Right ventricle myocardium inferior (tissue), 1 donor: Measurements from ENCODE around the gene DDX31. TPM values are rescaled to one million over a fixed set of nuclear protein-coding genes. Genes with fewer than 3 reads are reported as not detected.

Experiments
- ATAC-seq: fragments of 200-7000 bp; cut with Tn5 transposase; one replicate; pipeline ENCODE4 v1.9.1; 2020; ENCODE audit warnings: mild to moderate bottlenecking, moderate library complexity
- DNase-seq: peaks from one replicate; pipeline ENCODE4 v3.0.0; 2021; ENCODE audit errors: missing footprints
- intact Hi-C: fragments of 100-400 bp; cut with DNase I; formaldehyde crosslinking; loops from one replicate; pipeline ENCODE4 v1.11.0; 2022
- total RNA-seq: library from RNA; stranded (reverse); fragmentation: NEBNext Ultra II Directional; extraction: Animal tissue kit (Norgen Biotek cat#: 25700); gene quantifications from one replicate; pipeline ENCODE4 v1.2.1, GENCODE V29; 2021
- donor health status: DM: no; HTN: yes; CAD: no; lungs with severe emphysema.

Gene DDX31
- total RNA-seq, 1 donor from 2014 or later: 4.7 TPM

GRCh38 chr9:132679946-132680625 lies 10.3 kb upstream of the DDX31 start:
- DNase-seq: no peak

DNA sequence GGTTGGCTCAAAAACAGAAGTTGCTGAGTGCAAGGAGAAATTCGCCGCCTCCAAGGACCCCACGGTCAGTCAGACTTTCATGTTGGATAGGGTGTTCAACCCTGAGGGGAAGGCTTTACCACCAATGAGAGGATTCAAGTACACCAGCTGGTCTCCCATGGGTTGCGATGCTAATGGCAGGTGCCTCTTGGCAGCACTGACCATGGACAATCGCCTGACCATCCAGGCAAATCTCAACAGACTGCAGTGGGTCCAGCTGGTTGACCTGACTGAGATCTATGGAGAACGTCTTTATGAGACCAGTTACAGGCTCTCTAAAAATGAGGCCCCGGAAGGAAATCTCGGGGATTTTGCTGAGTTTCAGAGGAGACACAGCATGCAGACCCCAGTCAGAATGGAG lies 8.2 kb upstream of the DDX31 start:
- intact Hi-C loops: no loop called here
- ATAC-seq: no peak
- DNase-seq: no peak

More at GRCh38 chr9:132679946-132680625, 10.3 kb upstream of the DDX31 start:
- no peak for ATAC-seq
- intact Hi-C loops: no loop called here

DNA sequence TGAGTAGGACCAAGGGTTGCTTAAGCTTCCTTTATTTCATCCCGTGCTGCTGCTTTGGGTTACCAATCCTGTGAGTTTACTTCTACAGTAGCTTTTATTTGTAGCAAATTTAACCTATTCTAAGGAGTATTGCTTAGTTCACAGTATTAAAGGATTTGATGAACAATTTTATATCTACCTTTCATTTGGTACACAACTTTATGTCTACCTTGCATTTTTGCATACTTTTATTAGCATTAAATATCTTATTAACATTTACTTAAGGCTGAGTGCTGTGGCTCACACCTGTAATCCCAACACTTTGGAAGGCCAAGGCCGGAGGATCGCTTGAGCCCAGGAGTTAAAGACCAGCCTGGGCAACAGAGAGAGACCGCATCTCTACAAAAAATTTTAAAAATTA lies 4.7 kb upstream of the DDX31 start:
- DNase-seq (no peak), ATAC-seq (no peak)
- intact Hi-C loops: no loop called here

GRCh38 chr9:132673355-132673754 lies 3.6 kb upstream of the DDX31 start:
- no peak for ATAC-seq
- intact Hi-C loops: no loop called here

DNA sequence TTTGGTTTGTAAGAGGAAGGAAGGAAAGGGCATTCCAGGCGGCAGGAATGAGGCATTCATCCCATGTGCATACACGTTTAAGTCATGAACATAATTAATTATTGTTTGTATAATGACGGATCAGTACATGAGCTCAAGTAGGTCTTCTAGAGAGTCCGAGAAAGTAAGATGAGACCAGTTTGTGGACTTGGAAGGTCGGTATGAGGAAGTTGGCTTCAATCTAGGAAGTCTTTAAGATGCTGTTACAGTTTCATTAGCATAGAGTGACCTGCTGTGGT lies 2.6 kb upstream of the DDX31 start:
- intact Hi-C loops: no loop called here
- ATAC-seq: no peak
- no peak for DNase-seq

More at GRCh38 chr9:132673355-132673754, 3.6 kb upstream of the DDX31 start:
- no peak for DNase-seq

GRCh38 chr9:132671620-132672412 lies 2.0 kb upstream of the DDX31 start:
- intact Hi-C loops: no loop called here
- DNase-seq: no peak
- no peak for ATAC-seq

DNA sequence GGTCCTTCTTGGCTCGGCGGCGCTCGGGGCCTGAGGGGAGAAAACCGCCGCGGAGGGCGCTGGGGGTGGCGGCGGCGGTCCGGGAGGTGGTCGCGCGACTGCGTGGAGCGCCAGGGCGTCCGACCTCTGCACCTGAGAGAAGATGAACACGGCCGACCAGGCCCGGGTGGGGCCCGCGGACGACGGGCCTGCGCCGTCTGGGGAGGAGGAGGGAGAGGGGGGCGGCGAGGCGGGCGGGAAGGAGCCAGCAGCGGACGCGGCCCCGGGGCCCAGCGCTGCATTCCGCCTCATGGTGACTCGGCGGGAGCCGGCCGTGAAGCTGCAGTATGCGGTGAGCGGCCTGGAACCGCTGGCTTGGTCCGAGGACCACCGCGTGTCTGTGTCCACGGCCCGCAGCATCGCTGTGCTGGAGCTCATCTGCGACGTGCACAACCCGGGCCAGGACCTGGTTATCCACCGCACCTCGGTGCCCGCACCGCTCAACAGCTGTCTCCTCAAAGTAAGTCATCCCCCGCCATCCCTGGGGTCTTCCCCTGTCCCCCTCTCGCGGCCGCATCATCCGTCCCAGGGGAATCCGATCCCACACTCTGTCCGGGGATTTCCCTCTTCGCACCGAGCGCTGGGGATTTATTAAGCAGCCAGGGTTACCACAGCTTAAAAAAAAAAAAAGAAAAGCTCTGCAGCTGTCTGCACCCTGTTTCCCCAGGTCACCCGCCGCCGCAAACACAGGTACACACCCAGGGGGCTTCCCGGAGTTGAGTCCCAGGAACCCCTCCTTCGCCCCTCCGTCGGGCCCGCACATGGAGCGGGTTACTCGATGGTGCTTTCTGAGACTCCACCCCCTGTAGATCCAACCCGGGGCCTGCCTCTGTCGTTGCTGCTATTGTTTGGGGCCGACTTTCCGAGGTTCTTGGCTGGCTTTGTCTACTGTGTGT lies 941 bp upstream of the DDX31 start, which contains the start of gene GTF3C4:
Gene GTF3C4, plus strand, starts transcription at position 8 of the 935 bp plus-strand sequence. Its CDS starts 135 bp downstream, at position 143.
- peak; percentile 88 for ATAC-seq
- DNase-seq: no peak
- intact Hi-C loops: no loop called here

- DNase-seq (no peak), ATAC-seq (peak; percentile 42)
- intact Hi-C loops: loop anchor here (1.0 kb wide), 1 partner anchor 131 kb away; no protein-coding TSS in a partner anchor
Measured at GRCh38 chr9:132669319-132669697, 475 bp downstream of the DDX31 start.

DNA sequence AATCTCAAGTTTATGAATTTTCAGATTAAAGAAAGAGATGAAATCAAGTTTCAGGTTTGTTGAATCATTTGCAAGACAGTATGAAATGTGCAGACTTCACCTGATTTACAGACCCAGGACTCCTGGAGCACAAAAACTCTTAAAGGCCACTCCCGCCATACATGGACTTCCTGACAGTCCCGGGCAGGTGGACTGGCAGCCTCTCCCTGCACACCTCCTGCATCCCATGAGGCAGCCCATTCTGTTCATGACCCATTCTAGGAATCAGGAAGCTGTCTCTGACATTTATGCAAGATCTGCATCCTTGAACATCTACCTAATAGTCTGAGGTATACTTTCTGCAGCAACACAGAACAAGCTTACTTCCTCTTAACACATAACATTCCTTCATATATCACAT lies 5.9 kb downstream of the DDX31 start:
- DNase-seq (no peak), ATAC-seq (no peak)
- intact Hi-C loops: no loop called here

DNA sequence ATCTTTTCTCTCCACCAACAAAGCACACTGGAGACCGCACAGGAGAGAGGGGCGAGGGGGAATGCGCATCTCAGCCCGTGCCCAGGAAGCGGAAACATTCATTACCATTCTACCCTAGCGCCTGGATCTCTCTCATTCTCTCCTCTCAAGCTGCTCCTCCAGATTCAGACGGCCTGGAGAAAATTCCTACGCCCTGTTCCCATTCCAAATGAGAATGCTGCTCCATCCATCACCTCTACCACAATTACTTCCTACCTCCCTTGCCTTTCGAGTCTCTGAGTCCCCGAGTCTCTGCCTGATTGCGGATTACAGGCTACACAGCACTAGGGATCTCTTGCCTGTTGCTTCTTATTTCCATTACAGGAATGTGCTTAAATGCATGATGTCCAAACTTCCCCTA lies 6.7 kb downstream of the DDX31 start:
- intact Hi-C loops: no loop called here
- ATAC-seq: no peak
- DNase-seq: no peak

DNA sequence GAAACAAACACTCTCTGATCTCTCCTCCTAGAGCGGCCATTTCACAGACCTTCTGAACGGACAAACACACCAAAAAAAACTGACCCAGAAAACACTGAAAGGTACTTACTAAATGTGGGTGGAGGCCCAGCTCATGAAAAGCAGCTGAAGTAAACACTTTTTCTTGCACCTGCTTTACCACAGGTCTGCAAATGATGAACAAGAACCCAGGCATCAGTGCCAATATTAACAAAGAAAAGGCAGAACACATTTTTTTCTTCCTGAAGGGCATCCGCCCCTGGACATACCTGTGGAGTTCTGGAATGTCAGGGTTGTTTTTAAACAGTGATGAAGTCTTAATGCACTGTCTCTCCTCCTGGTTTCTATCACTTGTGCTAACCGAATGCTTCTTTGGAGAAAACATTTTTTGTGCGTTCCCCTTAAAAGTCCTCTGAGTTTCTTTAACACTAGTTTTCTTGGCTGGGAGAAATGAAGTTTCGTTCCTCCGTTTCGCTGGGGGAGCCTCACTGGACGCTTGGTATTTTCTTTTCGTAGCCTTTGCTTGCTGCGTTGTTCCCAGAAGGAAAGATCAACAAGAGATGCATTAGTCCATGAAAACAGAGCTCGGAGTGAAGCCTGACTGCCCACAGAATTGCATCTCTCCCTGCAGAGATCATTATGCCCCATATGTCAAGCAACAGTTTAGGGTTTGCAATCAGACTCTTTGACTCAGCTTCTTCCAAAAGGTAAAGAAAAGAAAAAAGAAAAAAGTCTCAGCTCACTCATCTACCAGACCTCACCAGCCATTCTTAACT lies 7.4 kb downstream of the DDX31 start:
- DNase-seq: no peak
- no peak for ATAC-seq
- intact Hi-C loops: no loop called here

- no peak for ATAC-seq
- DNase-seq: no peak
Measured at GRCh38 chr9:132656299-132656698, 13.5 kb downstream of the DDX31 start.

DNA sequence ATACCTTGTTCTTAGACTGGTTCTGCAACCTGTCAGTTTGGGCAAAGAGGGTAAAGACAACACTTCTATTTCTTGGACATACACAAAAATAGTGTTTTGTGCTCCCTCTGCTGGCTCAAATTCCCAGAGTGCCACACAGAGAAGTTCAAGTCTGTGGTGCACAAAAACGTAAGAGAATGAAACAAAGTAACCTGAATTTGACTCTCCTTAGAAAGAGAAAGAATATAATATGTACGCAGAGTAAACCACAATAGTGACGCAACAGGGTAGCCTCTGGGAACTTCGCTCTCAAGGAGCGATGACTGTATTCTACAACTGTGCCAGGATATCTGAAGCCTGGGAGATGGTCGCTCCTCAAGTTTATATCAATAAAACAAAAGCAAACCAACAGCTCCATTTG lies 18.5 kb downstream of the DDX31 start:
- intact Hi-C loops: no loop called here
- DNase-seq (no peak), ATAC-seq (no peak)

More at GRCh38 chr9:132656299-132656698, 13.5 kb downstream of the DDX31 start:
- intact Hi-C loops: no loop called here

GRCh38 chr9:132648685-132649084 lies 21.1 kb downstream of the DDX31 start:
- intact Hi-C loops: no loop called here
- no peak for DNase-seq
- no peak for ATAC-seq

- ATAC-seq: no peak
Measured at GRCh38 chr9:132648283-132648682, 21.5 kb downstream of the DDX31 start.

GRCh38 chr9:132647806-132648205 lies 22.0 kb downstream of the DDX31 start:
- DNase-seq (no peak), ATAC-seq (no peak)
- intact Hi-C loops: no loop called here

More at GRCh38 chr9:132648283-132648682, 21.5 kb downstream of the DDX31 start:
- intact Hi-C loops: no loop called here
- no peak for DNase-seq

DNA sequence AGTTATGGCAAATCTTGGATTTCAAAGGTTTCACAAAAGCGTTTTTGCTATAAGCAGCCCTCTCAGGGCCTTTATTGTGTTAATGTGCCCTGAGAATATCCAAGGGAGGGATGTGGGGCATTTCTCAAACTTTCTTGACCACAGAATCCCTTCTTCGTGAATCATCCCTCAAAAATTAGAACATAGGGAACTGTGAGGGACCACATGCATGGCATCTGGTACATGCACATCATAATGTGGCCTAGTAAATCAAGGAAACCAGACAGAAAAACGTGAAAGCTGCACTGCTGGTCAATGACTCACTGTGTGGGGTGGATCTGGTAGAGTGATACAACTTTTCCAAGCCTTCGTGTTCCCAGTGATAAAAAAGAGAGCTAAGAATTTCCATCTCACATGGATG lies 22.4 kb downstream of the DDX31 start:
- intact Hi-C loops: no loop called here
- DNase-seq (no peak), ATAC-seq (no peak)

DNA sequence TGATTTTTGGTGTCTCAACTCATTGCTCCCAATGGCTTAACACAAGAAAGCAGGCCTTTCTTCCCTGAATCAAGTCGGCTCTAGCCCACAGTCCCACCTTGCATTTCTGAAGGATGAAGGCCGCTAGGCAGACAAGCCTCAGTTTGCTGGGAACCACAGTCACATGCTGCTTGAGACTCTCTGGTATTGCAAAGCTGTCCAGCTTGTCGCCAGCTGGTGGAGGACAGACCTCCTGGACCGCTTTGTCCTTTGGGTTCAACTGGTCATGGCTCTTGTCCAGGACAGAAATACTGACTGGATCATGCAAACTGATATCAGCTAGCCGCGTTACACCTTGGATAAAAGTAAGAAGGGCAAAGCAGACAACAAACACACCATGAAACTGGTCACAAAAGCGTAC lies 23.1 kb downstream of the DDX31 start:
- DNase-seq (no peak), ATAC-seq (no peak)
- intact Hi-C loops: no loop called here

DNA sequence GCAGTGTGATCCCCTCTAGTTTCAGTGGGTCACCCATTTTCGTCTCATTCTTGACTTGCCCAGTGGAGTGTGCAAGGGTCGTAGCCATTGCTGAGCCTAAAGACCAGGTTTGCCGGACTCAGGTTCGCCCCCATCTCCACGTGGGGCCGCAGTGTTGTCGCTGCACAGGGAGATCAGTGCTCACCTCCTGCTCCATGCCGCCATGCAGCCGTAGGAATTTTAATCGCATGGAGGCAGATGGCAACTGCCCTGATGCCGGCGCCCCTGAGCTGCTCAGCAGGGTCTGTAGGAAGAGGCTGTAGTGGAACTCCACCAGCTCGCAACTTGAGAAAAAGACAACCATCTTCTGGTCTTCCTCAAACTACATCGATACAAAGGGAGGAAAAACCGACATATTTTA lies 24.1 kb downstream of the DDX31 start:
- intact Hi-C loops: no loop called here
- no peak for ATAC-seq
- no peak for DNase-seq
